GM18870 (cell line): ENCODE measurements around the gene SGTB.
"Not testable (repeated sequence)": the region's sequence is repeated elsewhere in the genome, so short reads cannot be mapped to it uniquely, and the experiment has no call there.

Experiments used
- ATAC-seq: cut with Tn5 transposase; IDR thresholded peaks from one replicate; pipeline ENCODE4 v1.9.1; 2021; ENCODE audit warnings: moderate library complexity; ENCODE audit not compliant: unreplicated experiment

SGTB gene

DNA sequence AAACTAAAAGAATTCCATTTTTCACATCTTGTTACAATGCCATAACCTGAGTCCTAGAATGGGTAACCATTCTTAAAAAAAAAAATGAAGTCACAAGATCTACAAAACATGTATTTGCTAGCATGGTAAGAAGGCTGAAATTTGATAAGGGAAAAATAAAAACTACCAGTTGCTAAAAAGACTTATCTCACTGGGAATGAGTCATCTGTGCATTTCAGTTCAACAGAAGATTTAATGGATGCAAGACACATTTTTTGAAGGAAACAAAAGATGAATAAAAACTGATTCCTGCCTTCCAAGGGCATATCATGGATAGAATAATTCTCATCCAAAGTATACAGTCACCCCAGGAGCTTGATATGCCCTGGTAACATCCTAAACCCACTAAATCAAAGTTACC, 47.2 kb downstream of the SGTB start:
- no peak for ATAC-seq

DNA sequence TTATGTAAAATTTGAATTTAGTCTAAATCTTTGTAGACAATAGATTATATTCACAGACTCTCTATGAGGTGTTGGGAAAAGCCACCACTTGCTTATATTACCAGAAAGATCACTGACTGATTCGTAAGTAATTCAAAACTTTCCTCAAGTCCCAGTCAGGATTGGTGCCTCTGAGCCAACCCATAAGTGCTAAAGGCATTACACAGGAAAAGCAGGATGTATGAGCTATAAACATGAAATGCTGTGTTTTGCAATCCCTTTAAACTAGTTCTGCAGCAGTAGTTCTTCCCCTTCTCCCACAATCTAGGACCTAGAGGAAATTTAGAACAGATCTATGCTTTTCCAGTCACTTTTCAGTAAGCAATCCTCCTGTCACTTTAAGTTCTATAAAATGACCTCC, 49.1 kb downstream of the SGTB start:
- ATAC-seq, result no peak

GRCh38 chr5:65668696-65669095, 53.2 kb downstream of the SGTB start:
- ATAC-seq, result no peak

- ATAC-seq, result no peak
Measured at GRCh38 chr5:65663804-65664521, 57.9 kb downstream of the SGTB start.

- ATAC-seq, result no peak
Measured at GRCh38 chr5:65654713-65655112, 67.2 kb downstream of the SGTB start.

GRCh38 chr5:65651144-65651543, 70.8 kb downstream of the SGTB start:
- ATAC-seq, result no peak

- ATAC-seq, result no peak
Measured at GRCh38 chr5:65647941-65648340, 74.0 kb downstream of the SGTB start.

DNA sequence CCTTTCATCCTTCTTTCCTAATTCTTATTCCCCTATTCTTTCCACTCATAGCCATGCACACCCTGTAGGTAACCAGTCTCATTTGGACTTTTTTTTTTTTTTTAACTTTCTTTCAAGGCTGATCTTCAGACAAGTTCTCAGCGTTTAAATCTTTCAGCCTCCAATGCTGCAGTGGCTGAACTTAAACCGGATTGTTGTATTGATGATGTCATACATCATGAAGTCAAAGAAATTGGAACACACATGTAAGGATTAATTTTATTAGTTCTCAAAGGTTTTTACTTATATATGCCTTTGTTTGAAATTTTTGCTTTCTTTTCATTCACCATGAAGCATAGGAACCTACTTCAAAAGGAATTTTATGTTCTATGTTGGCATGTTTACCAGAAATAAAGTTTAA, 75.0 kb downstream of the SGTB start:
- ATAC-seq, result no peak

DNA sequence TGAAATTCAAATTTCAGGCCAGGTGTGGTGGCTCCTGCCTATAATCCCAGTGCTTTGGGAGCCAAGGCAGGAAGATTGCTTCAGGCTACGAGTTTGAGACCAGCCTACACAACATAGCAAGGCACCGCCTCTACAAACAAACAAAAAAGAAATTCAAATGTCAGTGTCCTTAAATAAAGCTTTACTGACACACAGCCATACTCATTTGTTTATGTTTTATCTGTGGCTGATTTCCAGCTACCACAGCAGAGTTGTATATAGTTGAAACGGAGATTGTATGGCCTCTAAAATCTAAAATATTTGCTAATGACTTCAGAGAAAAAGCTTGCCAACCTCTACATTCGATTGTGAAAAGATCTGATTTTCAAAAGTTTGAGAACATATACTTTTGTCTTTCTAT, 81.7 kb downstream of the SGTB start:
- no peak for ATAC-seq

- no peak for ATAC-seq
Measured at GRCh38 chr5:65630981-65631380, 90.9 kb downstream of the SGTB start.

- ATAC-seq, result no peak
Measured at GRCh38 chr5:65625743-65626142, 96.2 kb downstream of the SGTB start.

DNA sequence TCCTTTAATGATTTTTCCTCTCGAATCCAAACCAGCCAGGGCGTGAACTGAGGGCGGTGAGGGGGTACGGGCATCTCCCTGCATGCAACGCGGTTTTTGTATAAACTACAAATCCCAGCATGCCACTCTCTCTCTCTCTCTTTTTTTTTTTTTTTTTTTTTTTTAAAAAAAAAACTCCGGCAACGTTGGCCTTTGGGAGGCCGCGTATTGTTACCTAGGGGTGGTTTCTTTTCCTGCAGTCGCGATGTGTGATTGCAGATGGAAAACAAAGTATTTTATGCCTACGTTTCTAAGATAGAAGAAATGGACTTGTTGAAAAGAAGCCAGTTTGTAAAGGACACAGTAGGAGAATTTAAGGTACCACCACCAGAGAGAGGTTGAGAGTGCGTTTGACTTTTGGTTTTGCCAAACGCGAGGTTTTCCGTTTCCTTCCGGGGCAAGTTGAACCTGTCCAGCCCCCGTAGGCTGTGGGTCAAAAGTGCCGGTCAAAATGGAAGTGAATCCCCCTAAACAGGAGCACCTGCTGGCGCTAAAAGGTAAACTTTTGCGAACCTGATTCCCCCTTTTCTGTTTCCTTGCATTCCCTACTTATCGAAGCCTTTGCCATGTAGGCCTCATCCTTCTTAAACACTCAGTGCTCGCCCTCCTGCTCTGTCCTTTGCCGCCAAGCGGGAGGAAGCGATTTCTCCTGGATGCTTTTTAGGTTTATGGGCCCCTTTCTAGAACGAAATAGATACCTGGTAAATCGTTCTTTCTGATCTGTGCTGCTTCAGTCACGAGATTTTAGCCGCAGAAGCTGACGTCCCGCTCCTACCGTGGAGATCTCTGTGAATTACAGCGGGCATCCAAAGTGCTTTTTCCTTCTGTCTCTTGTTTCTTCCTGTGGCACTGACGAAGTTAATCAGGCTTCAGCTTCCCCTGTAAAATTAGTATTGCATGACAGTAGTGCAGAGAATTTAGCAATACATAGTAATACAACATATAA, 97.0 kb downstream of the SGTB start, which contains the start of the genes SHLD3 and TRAPPC13:
TSS of gene SHLD3 (plus strand) at position 457 of the 985 bp plus-strand sequence. CDS start 4,561 bp downstream, outside the sequence.
TSS of gene TRAPPC13 (plus strand) at position 457 of the 985 bp plus-strand sequence. CDS start at position 491, 34 bp downstream.
- peak; percentile 76 for ATAC-seq

- peak; percentile 85 for ATAC-seq
Measured at GRCh38 chr5:65624025-65624570, 97.8 kb downstream of the SGTB start, which contains the start of gene TRIM23. Gene TRIM23, minus strand, starts transcription at chr5:65624333. Its CDS starts 59 bp downstream, at chr5:65624274.

DNA sequence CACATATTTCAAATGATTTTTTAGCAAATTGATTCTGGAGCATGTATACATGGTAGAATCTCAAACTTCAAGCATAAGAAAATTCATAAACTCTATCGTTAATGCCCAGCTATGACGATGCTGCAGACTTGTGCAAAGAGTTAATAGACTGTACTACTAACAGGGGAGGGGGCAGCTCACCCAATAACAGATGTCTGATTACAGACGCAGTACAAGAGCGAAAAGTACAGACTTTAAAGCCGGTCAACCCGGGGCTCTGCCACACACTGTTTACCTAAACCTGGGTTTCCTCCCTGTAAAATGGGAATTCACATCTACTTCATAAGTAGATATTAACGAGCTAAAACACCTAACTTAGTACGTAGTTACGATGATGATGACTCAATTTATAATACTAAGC, 98.4 kb downstream of the SGTB start:
- ATAC-seq, result no peak

DNA sequence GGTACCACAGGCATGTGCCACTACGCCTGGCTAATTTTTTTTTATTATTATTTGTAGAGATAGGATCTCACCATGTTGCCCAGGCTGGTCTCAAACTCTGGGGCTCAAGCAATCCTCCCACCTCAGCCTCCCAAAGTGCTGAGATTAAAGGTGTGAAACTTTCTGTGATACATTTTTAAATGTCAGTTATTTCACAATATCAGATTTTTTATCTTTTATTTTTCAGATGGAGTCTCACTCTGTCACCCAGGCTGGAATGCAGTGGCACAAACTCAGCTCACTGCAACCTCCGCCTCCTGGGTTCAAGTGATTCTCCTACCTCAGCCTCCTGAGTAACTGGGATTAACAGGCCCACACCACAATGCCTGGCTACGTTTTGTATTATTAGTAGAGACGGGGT, 99.9 kb downstream of the SGTB start:
- ATAC-seq, result not testable (repeated sequence)

- no peak for ATAC-seq
Measured at GRCh38 chr5:65620021-65620420, 101.9 kb downstream of the SGTB start.
